Glutamatergic neuron (in vitro differentiated cells): ENCODE data around the gene TMEM198. TPM values are rescaled to one million over a fixed set of nuclear protein-coding genes. Genes with fewer than 3 reads are reported as not detected.

Source experiments
- DNase-seq: peaks from one replicate; pipeline ENCODE4 v3.0.0; 2022
- H3K27ac Mint-ChIP-seq: one replicate; pipeline ENCODE4 v1.8.0; 2020; ENCODE audit warnings: mild to moderate bottlenecking, mixed read lengths, inconsistent platforms; ENCODE audit not compliant: unreplicated experiment
- H3K27me3 Mint-ChIP-seq: one replicate; pipeline ENCODE4 v1.8.0; 2020; ENCODE audit warnings: mild to moderate bottlenecking, moderate library complexity, mixed read lengths, inconsistent platforms; ENCODE audit not compliant: unreplicated experiment
- H3K36me3 Mint-ChIP-seq: one replicate; pipeline ENCODE4 v1.8.0; 2020; ENCODE audit warnings: mild to moderate bottlenecking, mixed read lengths, inconsistent platforms; ENCODE audit not compliant: unreplicated experiment
- H3K4me1 Mint-ChIP-seq: one replicate; pipeline ENCODE4 v1.8.0; 2020; ENCODE audit warnings: mild to moderate bottlenecking, low read depth, mixed read lengths, inconsistent platforms; ENCODE audit not compliant: unreplicated experiment
- H3K4me3 Mint-ChIP-seq: one replicate; pipeline ENCODE4 v1.8.0; 2020; ENCODE audit warnings: mild to moderate bottlenecking, mixed read lengths, inconsistent platforms; ENCODE audit not compliant: unreplicated experiment
- H3K9me3 Mint-ChIP-seq: one replicate; pipeline ENCODE4 v1.8.0; 2020; ENCODE audit warnings: mild to moderate bottlenecking, moderate library complexity, mixed read lengths, inconsistent platforms; ENCODE audit not compliant: unreplicated experiment
- total RNA-seq: library from RNA; stranded (reverse); fragmentation: NEBNext Ultra II Directional; extraction: Animal tissue kit (Norgen Biotek cat#: 25700); gene quantifications from one replicate; pipeline ENCODE4 v1.2.1, GENCODE V29; 2021; ENCODE audit not compliant: unreplicated experiment
- TF ChIP-seq, protein P1 (sequence below): fragments of 200-600 bp; sonication (generic); IDR thresholded peaks from one replicate; pipeline ENCODE4 v1.5.0; 2021; ENCODE audit not compliant: partially characterized antibody, unreplicated experiment

TMEM198 gene
- total RNA-seq, 1 donor from 2014 or later, result 40.9 TPM

DNA sequence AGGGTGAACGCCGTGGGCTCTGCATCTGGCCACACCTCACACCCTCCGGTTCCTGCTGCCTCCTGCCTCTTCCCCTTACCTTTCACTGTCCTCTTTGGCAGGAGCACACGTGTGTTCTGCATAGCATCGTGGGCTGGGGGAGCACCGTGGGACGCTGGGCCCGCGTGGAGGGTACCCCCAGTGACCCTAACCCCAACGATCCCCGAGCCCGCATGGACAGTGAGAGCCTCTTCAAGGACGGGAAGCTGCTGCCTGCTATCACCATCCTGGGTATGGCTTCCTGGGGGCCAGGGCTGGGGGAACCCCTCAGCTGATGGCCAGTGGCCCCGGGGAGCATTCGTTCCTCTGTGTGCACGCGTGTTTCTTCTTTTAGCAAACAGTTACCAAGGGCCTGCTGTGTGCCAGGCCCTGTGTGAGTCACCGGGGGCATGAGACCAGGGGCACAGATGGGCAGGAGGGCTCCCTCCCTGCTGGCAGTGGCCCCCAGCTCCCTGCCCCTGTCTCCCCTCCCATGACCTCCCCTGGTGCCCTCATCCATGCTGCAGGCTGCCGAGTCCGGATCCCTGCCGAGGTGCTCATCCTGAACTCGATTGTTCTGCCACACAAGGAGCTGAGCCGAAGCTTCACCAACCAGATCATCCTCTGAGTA lies 37.6 kb upstream of the TMEM198 start:
- Mint-ChIP-seq H3K27me3 (peaks cover 14% of the 10 kb centered on the region), H3K4me3 (no peak overlapping the region), H3K27ac (peak overlapping the region; percentile 72), H3K36me3 (no peaks in the 10 kb centered on the region), H3K9me3 (peaks cover 11% of the 10 kb centered on the region), H3K4me1 (peaks cover 35% of the 10 kb centered on the region)
- no peak for DNase-seq
- TF ChIP-seq, protein P1, sequence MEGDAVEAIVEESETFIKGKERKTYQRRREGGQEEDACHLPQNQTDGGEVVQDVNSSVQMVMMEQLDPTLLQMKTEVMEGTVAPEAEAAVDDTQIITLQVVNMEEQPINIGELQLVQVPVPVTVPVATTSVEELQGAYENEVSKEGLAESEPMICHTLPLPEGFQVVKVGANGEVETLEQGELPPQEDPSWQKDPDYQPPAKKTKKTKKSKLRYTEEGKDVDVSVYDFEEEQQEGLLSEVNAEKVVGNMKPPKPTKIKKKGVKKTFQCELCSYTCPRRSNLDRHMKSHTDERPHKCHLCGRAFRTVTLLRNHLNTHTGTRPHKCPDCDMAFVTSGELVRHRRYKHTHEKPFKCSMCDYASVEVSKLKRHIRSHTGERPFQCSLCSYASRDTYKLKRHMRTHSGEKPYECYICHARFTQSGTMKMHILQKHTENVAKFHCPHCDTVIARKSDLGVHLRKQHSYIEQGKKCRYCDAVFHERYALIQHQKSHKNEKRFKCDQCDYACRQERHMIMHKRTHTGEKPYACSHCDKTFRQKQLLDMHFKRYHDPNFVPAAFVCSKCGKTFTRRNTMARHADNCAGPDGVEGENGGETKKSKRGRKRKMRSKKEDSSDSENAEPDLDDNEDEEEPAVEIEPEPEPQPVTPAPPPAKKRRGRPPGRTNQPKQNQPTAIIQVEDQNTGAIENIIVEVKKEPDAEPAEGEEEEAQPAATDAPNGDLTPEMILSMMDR, result no peak

DNA sequence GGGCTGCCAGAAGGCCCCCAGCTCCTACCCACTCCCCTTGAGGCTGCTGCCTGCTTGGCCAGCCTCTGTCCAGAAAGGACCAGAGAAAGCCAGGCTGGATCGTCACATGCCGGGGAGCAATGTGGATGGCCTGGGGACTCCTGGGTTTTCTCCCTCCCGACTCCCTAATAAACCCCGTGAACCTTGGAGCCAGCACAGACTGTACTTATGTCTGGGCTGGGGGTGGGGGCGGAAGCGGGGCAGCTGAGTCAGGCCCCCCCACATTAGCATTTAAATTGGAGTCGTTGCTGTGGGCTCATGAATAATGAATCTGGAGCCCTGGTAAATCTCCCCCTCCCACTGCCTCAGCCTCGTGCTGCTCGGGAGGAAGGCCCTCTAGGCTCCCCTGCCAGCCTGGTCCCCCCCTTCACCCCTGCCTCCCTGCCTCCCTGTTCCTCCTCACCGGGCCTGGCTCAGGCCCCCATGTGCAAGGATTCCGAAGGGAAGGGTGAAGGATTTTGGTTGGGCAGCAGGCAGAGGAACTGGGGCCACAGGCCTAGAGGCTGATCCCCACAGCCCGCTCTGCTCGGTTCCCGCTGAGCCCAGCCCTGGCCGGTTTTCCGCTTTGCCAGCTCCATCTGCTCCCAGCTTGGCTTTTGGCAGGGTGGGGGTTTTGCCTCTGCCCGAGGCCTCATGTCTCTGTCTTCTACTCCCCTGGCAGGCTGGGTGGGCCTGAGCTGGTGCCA lies 36.9 kb upstream of the TMEM198 start:
- H3K36me3 Mint-ChIP-seq, result no peaks in the 10 kb centered on the region
- H3K4me3 Mint-ChIP-seq, result no peak overlapping the region
- peaks cover 12% of the 10 kb centered on the region for H3K9me3 Mint-ChIP-seq
- TF ChIP-seq, protein P1, result no peak
- H3K27ac Mint-ChIP-seq, result peak overlapping the region; percentile 72
- H3K4me1 Mint-ChIP-seq, result peaks cover 34% of the 10 kb centered on the region
- peaks cover 15% of the 10 kb centered on the region for H3K27me3 Mint-ChIP-seq
- no peak for DNase-seq

DNA sequence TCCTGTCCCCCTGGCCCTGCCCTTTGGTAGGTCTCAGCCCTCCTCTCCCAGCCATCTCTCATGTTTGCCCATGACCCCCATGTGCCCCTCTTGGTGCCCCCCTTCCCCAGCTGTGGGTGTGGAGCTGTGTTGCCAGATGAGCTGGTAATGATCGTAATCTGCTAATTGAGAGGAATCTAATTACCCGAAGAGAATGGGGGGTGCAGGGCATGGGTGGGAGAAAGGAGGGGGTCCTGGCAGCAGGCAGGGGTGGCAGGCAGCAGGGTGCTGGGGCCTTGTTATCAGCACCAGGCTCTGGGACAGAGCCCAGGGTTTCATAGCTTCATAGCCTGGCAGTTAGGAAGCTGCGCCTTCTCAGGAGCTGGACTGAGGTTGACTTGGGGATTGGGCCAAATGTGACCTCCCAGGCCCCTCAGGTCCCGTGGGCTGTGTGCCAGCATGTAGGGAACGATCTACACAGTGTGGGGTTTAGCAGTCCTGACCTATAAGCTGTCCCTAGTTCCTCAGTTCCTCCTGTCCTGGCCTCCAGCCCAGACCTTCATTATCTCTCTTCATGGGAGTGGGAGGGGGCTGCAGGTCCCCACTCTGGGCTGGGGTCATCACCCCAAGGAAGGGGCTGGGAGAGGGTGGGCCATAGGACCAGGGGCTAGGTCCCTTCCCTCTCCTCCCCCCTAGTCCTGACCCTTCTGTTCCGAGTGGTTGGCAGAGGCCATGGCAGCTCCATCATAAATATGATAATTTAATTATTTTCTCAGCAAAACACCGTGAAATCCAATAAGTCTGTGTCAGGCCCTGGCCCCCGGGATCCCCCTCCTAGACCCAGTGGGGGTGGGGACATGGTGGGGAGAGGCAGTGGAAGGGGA lies 36.0 kb upstream of the TMEM198 start:
- peaks cover 16% of the 10 kb centered on the region for H3K9me3 Mint-ChIP-seq
- peaks cover 19% of the 10 kb centered on the region for H3K27me3 Mint-ChIP-seq
- no peaks in the 10 kb centered on the region for H3K36me3 Mint-ChIP-seq
- H3K27ac Mint-ChIP-seq, result peak overlapping the region; percentile 28
- H3K4me3 Mint-ChIP-seq, result no peak overlapping the region
- TF ChIP-seq, protein P1, result no peak
- H3K4me1 Mint-ChIP-seq, result peaks cover 32% of the 10 kb centered on the region
- DNase-seq, result no peak

DNA sequence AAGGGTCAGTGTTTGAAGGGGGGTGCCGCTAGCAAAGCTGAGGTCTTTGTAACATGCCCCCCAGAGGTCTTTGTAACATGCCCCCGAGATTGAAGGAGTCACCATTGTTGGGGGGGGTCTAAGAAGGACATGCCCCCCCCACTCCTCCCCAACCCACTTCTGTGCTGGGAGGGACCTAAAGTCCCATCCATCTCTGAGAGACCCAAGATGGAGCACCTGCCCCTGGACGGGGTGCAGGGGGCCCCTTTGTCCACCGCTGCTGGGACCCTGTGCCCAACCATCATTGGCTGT lies 35.4 kb upstream of the TMEM198 start:
- DNase-seq, result no peak
- H3K9me3 Mint-ChIP-seq, result peaks cover 21% of the 10 kb centered on the region
- no peaks in the 10 kb centered on the region for H3K36me3 Mint-ChIP-seq
- H3K4me3 Mint-ChIP-seq, result no peak overlapping the region
- peaks cover 37% of the 10 kb centered on the region for H3K4me1 Mint-ChIP-seq
- H3K27me3 Mint-ChIP-seq, result peaks cover 24% of the 10 kb centered on the region
- peak overlapping the region; percentile 28 for H3K27ac Mint-ChIP-seq
- TF ChIP-seq, protein P1, result no peak
